ENCODE results near the gene KCNQ1OT1.

DNA sequence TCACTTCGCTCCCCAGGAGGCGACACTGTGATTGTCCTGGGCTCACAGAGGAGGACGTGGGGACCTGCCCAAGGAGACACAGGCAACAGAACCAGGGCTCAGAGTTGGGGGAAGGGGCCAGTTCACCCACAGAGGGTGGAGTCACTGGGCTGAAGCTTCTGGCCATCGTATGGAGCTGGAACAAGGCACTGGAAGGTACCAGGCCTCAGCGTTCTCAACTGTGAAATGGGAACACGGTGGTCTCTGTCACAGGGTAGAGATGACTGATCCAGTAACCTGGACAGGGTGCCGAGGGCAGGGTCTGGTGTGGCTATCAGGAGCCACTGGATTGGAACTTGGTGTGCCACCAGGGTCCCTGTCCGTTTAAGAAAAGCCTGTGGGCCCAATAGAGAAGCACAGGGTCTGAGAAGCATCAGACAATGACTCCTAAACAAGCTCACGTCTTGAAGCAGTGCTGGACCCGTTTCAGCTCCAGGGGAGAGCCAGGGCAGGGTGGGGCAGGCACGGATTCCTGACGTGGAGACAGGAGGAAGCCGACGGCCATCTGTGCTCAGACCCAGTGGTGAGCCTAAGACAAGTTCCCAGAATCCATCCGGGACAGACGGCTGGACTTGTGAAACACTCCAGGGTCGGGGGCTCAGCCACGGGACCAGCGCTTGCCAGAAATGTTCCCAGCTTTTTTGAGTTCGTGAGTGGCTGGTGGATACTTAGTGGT lies 25.0 kb upstream of the KCNQ1OT1 start:
- TF ChIP-seq, protein P1, sequence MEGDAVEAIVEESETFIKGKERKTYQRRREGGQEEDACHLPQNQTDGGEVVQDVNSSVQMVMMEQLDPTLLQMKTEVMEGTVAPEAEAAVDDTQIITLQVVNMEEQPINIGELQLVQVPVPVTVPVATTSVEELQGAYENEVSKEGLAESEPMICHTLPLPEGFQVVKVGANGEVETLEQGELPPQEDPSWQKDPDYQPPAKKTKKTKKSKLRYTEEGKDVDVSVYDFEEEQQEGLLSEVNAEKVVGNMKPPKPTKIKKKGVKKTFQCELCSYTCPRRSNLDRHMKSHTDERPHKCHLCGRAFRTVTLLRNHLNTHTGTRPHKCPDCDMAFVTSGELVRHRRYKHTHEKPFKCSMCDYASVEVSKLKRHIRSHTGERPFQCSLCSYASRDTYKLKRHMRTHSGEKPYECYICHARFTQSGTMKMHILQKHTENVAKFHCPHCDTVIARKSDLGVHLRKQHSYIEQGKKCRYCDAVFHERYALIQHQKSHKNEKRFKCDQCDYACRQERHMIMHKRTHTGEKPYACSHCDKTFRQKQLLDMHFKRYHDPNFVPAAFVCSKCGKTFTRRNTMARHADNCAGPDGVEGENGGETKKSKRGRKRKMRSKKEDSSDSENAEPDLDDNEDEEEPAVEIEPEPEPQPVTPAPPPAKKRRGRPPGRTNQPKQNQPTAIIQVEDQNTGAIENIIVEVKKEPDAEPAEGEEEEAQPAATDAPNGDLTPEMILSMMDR (IDR thresholded peaks at IDR 0.05) = no peak
- no peak for TF ChIP-seq POLR2A (IDR thresholded peaks at IDR 0.05)
